BLaER1 treated with 17β-estradiol and CSF1 and Interleukin-3, amounts not matched to agents 10 nM and 100 nM (cell line): ENCODE results near the gene SLC22A2.

Source experiments
- H3K27ac ChIP-seq, 11 experiments: shearing (Covaris generic); formaldehyde crosslinking; 2 replicates each; pipeline ENCODE4 v1.8.1; 2022
- H3K27me3 ChIP-seq, 11 experiments: shearing (Covaris generic); formaldehyde crosslinking; 2 replicates each; pipeline ENCODE4 v1.8.1; 2022
- H3K36me3 ChIP-seq, 11 experiments: shearing (Covaris generic); formaldehyde crosslinking; 2 replicates each; pipeline ENCODE4 v1.8.1; 2022
- H3K4me1 ChIP-seq, 10 experiments: shearing (Covaris generic); formaldehyde crosslinking; 2 replicates each; pipeline ENCODE4 v1.8.1; 2022
- H3K4me2 ChIP-seq, 11 experiments: shearing (Covaris generic); formaldehyde crosslinking; 2 replicates each; pipeline ENCODE4 v1.8.1; 2022
- H3K4me3 ChIP-seq, 10 experiments: shearing (Covaris generic); formaldehyde crosslinking; 2 replicates each; pipeline ENCODE4 v1.8.1; 2022
- H3K9ac ChIP-seq, 11 experiments: shearing (Covaris generic); formaldehyde crosslinking; 2 replicates each; pipeline ENCODE4 v1.8.1; 2022
- H3K9me3 ChIP-seq, 11 experiments: shearing (Covaris generic); formaldehyde crosslinking; replicated peaks in 1 of 11; 2 replicates each; pipeline ENCODE4 v1.8.1; 2022
- H4K20me1 ChIP-seq, 11 experiments: shearing (Covaris generic); formaldehyde crosslinking; 2 replicates each; pipeline ENCODE4 v1.8.1; 2022
- Cebpa-rat ChIP-seq, 11 experiments: shearing (Covaris generic); IDR thresholded peaks; 2 replicates each; pipeline ENCODE4 v1.8.1; 2022

The SLC22A2 gene

GRCh38 chr6:160224639-160225237, 33.9 kb downstream of the SLC22A2 start:
- no peak overlapping the region for H3K4me2 ChIP-seq
- no peak overlapping the region for H3K9ac ChIP-seq
- no peak for TF ChIP-seq Cebpa-rat (IDR thresholded peaks at IDR 0.05)
- no peaks in the 10 kb centered on the region for H3K4me1 ChIP-seq
- H3K27me3 ChIP-seq = no peaks in the 10 kb centered on the region
- no peak overlapping the region for H3K27ac ChIP-seq
- no peaks in the 10 kb centered on the region for H3K36me3 ChIP-seq
- peaks cover 0 to 5% (median under 1%) of the 10 kb centered on the region in 11 experiments; a peak in 6 of 22 replicates for H3K9me3 ChIP-seq
- no peaks in the 10 kb centered on the region for H4K20me1 ChIP-seq
- no peak overlapping the region for H3K4me3 ChIP-seq

GRCh38 chr6:160222491-160222890, 36.1 kb downstream of the SLC22A2 start:
- no peak overlapping the region for H3K27ac ChIP-seq
- H3K4me2 ChIP-seq = no peak overlapping the region
- H3K9me3 ChIP-seq = peaks cover 14 to 21% (median 17%) of the 10 kb centered on the region in 11 experiments; a peak in 20 of 22 replicates
- no peaks in the 10 kb centered on the region for H3K36me3 ChIP-seq
- no peaks in the 10 kb centered on the region for H3K4me1 ChIP-seq
- H4K20me1 ChIP-seq = no peaks in the 10 kb centered on the region
- H3K9ac ChIP-seq = no peak overlapping the region
- no peaks in the 10 kb centered on the region for H3K27me3 ChIP-seq
- H3K4me3 ChIP-seq = no peak overlapping the region
- no peak for TF ChIP-seq Cebpa-rat (IDR thresholded peaks at IDR 0.05)

- no peaks in the 10 kb centered on the region for H3K27me3 ChIP-seq
- H3K9me3 ChIP-seq = peaks cover 14 to 21% (median 17%) of the 10 kb centered on the region in 11 experiments; a peak in 20 of 22 replicates
- no peak overlapping the region for H3K9ac ChIP-seq
- H3K27ac ChIP-seq = no peak overlapping the region
- H3K36me3 ChIP-seq = no peaks in the 10 kb centered on the region
- no peak overlapping the region for H3K4me3 ChIP-seq
- H3K4me1 ChIP-seq = no peaks in the 10 kb centered on the region
- TF ChIP-seq Cebpa-rat (IDR thresholded peaks at IDR 0.05) = no peak
- H4K20me1 ChIP-seq = no peaks in the 10 kb centered on the region
- H3K4me2 ChIP-seq = no peak overlapping the region
These were observed 36.7 kb downstream of the SLC22A2 start for GRCh38 chr6:160221918-160222317.

- H3K9me3 ChIP-seq = peaks cover 14 to 21% (median 17%) of the 10 kb centered on the region in 11 experiments; a peak in 20 of 22 replicates
- no peaks in the 10 kb centered on the region for H3K27me3 ChIP-seq
- no peak for TF ChIP-seq Cebpa-rat (IDR thresholded peaks at IDR 0.05)
- no peak overlapping the region for H3K4me3 ChIP-seq
- no peak overlapping the region for H3K9ac ChIP-seq
- H3K4me1 ChIP-seq = no peaks in the 10 kb centered on the region
- H3K27ac ChIP-seq = no peak overlapping the region
- no peaks in the 10 kb centered on the region for H3K36me3 ChIP-seq
- no peak overlapping the region for H3K4me2 ChIP-seq
- H4K20me1 ChIP-seq = no peaks in the 10 kb centered on the region
These were observed 37.2 kb downstream of the SLC22A2 start for GRCh38 chr6:160221423-160221822.

GRCh38 chr6:160218810-160219209, 39.8 kb downstream of the SLC22A2 start:
- no peaks in the 10 kb centered on the region for H3K36me3 ChIP-seq
- no peak overlapping the region for H3K9ac ChIP-seq
- H3K4me2 ChIP-seq = no peak overlapping the region
- H4K20me1 ChIP-seq = no peaks in the 10 kb centered on the region
- no peaks in the 10 kb centered on the region for H3K27me3 ChIP-seq
- H3K4me1 ChIP-seq = no peaks in the 10 kb centered on the region
- no peak overlapping the region for H3K27ac ChIP-seq
- H3K9me3 ChIP-seq = peaks cover 20 to 33% (median 26%) of the 10 kb centered on the region in 11 experiments; a peak in 20 of 22 replicates
- no peak for TF ChIP-seq Cebpa-rat (IDR thresholded peaks at IDR 0.05)
- H3K4me3 ChIP-seq = no peak overlapping the region

- H3K27me3 ChIP-seq = no peaks in the 10 kb centered on the region
- no peaks in the 10 kb centered on the region for H3K36me3 ChIP-seq
- no peaks in the 10 kb centered on the region for H4K20me1 ChIP-seq
- H3K4me3 ChIP-seq = no peak overlapping the region
- H3K4me2 ChIP-seq = no peak overlapping the region
- peaks cover 20 to 33% (median 26%) of the 10 kb centered on the region in 11 experiments; a peak in 20 of 22 replicates for H3K9me3 ChIP-seq
- no peak overlapping the region for H3K27ac ChIP-seq
- no peak overlapping the region for H3K9ac ChIP-seq
- H3K4me1 ChIP-seq = no peaks in the 10 kb centered on the region
- TF ChIP-seq Cebpa-rat (IDR thresholded peaks at IDR 0.05) = no peak
These were observed 40.8 kb downstream of the SLC22A2 start for GRCh38 chr6:160217863-160218262.

- Histone ChIP-seq H3K27me3 (no peaks in the 10 kb centered on the region), H3K4me1 (no peaks in the 10 kb centered on the region), H3K9me3 (peaks cover 20 to 33% (median 26%) of the 10 kb centered on the region in 11 experiments; a peak in 20 of 22 replicates), H4K20me1 (no peaks in the 10 kb centered on the region), H3K36me3 (no peaks in the 10 kb centered on the region), H3K4me2 (no peak overlapping the region), H3K27ac (no peak overlapping the region), H3K9ac (no peak overlapping the region), H3K4me3 (no peak overlapping the region)
- no peak for TF ChIP-seq Cebpa-rat (IDR thresholded peaks at IDR 0.05)
These were observed 41.5 kb downstream of the SLC22A2 start for GRCh38 chr6:160217073-160217472.

GRCh38 chr6:160215232-160215631, 43.4 kb downstream of the SLC22A2 start:
- Histone ChIP-seq H3K4me3 (no peak overlapping the region), H3K9ac (no peak overlapping the region), H3K27me3 (no peaks in the 10 kb centered on the region), H3K36me3 (no peaks in the 10 kb centered on the region), H3K4me2 (no peak overlapping the region), H4K20me1 (no peaks in the 10 kb centered on the region), H3K9me3 (peaks cover 20 to 33% (median 26%) of the 10 kb centered on the region in 11 experiments; a peak in 20 of 22 replicates), H3K27ac (no peak overlapping the region), H3K4me1 (no peaks in the 10 kb centered on the region)
- TF ChIP-seq Cebpa-rat (IDR thresholded peaks at IDR 0.05) = no peak

GRCh38 chr6:160207618-160208017, 51.0 kb downstream of the SLC22A2 start:
- no peak overlapping the region for H3K4me3 ChIP-seq
- no peaks in the 10 kb centered on the region for H4K20me1 ChIP-seq
- no peak overlapping the region for H3K4me2 ChIP-seq
- H3K4me1 ChIP-seq = no peaks in the 10 kb centered on the region
- no peak overlapping the region for H3K9ac ChIP-seq
- H3K9me3 ChIP-seq = peaks cover 0 to 14% (median 11%) of the 10 kb centered on the region in 11 experiments; a peak in 13 of 22 replicates
- H3K27me3 ChIP-seq = no peaks in the 10 kb centered on the region
- TF ChIP-seq Cebpa-rat (IDR thresholded peaks at IDR 0.05) = no peak
- no peak overlapping the region for H3K27ac ChIP-seq
- no peaks in the 10 kb centered on the region for H3K36me3 ChIP-seq

- Histone ChIP-seq H3K27me3 (no peaks in the 10 kb centered on the region), H4K20me1 (no peaks in the 10 kb centered on the region), H3K27ac (no peak overlapping the region), H3K36me3 (no peaks in the 10 kb centered on the region), H3K4me2 (no peak overlapping the region), H3K9me3 (peaks cover 0 to 14% (median 11%) of the 10 kb centered on the region in 11 experiments; a peak in 13 of 22 replicates), H3K4me3 (no peak overlapping the region), H3K4me1 (no peaks in the 10 kb centered on the region), H3K9ac (no peak overlapping the region)
- TF ChIP-seq Cebpa-rat (IDR thresholded peaks at IDR 0.05) = no peak
These were observed 53.9 kb downstream of the SLC22A2 start for GRCh38 chr6:160204710-160205109.
